Activated CD4-positive, alpha-beta T cell treated with anti-CD3 and anti-CD28 coated beads for 36 hours (primary cell): ENCODE results near the gene ATP6V0B. TPM values are rescaled to one million over a fixed set of nuclear protein-coding genes. Genes with fewer than 3 reads are reported as not detected.
A peak's percentile ranks its signal among the peaks of the same experiment; 100 is the strongest.

ENCODE experiments used
- ATAC-seq: fragments of 200-7000 bp; cut with Tn5 transposase; one replicate; pipeline ENCODE4 v1.10.0; 2021; ENCODE audit warnings: mild to moderate bottlenecking, moderate library complexity
- CTCF ChIA-PET: fragments of 350-600 bp; sonication (Branson Sonifier 250); formaldehyde crosslinking; loops from one replicate; lab custom pipeline; 2021; ENCODE audit warnings: antibody characterized with exemption; lab: Charles Lee
- POLR2A ChIA-PET: fragments of 350-600 bp; sonication (Branson Sonifier 250); formaldehyde crosslinking; loops from one replicate; lab custom pipeline; 2021; ENCODE audit warnings: antibody characterized with exemption, inconsistent platforms; lab: Charles Lee
- DNase-seq: peaks from one replicate; pipeline ENCODE4 v3.0.0-alpha.2; 2020
- H3K27ac Mint-ChIP-seq: one replicate; pipeline ENCODE4 v1.8.0; 2021; ENCODE audit warnings: mixed read lengths
- H3K27me3 Mint-ChIP-seq: one replicate; pipeline ENCODE4 v1.8.0; 2021; ENCODE audit warnings: mixed read lengths
- H3K36me3 Mint-ChIP-seq: one replicate; pipeline ENCODE4 v1.8.0; 2021; ENCODE audit warnings: low read depth, mixed read lengths
- H3K4me1 Mint-ChIP-seq: one replicate; pipeline ENCODE4 v1.8.0; 2021; ENCODE audit warnings: mixed read lengths
- H3K4me3 Mint-ChIP-seq: one replicate; pipeline ENCODE4 v1.8.0; 2021; ENCODE audit warnings: mild to moderate bottlenecking, moderate library complexity, mixed read lengths
- H3K9me3 Mint-ChIP-seq: one replicate; pipeline ENCODE4 v1.8.0; 2021; ENCODE audit warnings: low read depth, mixed read lengths
- intact Hi-C, 2 experiments: fragments of 100-400 bp; cut with DNase I in 1 of 2; cut with micrococcal nuclease in 1 of 2; formaldehyde crosslinking; loops; one replicate each; pipeline versions ENCODE4 v1.14.2 to v1.15.1; 2022 to 2024; cut with DNase I, micrococcal nuclease
- total RNA-seq, 2 experiments: library from RNA; stranded (reverse); gene quantifications; one replicate each; pipeline ENCODE4 v1.2.3, GENCODE V29; 2021

Gene ATP6V0B
- total RNA-seq, 2 experiments from 2014 or later: 39.4 to 75.6 TPM

- no peak overlapping the region for H3K27ac Mint-ChIP-seq
- ChIA-PET POLR2A (no interaction called here), CTCF (interaction anchor here (0.7 kb wide), 1 partner anchor 1609 kb away, joined by 3 read pairs; no protein-coding TSS in a partner anchor)
- DNase-seq (no peak), ATAC-seq (no peak)
- no peak overlapping the region for H3K4me3 Mint-ChIP-seq
- H3K9me3 Mint-ChIP-seq: no peaks in the 10 kb centered on the region
- H3K36me3 Mint-ChIP-seq: peaks cover 18% of the 10 kb centered on the region
- H3K4me1 Mint-ChIP-seq: peaks cover 6% of the 10 kb centered on the region
- intact Hi-C loops: no loop called here
- H3K27me3 Mint-ChIP-seq: peaks cover 4% of the 10 kb centered on the region
Measured at GRCh38 chr1:43984855-43985254, 10.1 kb downstream of the ATP6V0B start.

GRCh38 chr1:43985984-43986595 lies 11.3 kb downstream of the ATP6V0B start:
- H3K4me1 Mint-ChIP-seq: peaks cover 3% of the 10 kb centered on the region
- no peak overlapping the region for H3K27ac Mint-ChIP-seq
- no peak for ATAC-seq
- no peaks in the 10 kb centered on the region for H3K9me3 Mint-ChIP-seq
- no peak overlapping the region for H3K4me3 Mint-ChIP-seq
- no peak for DNase-seq
- intact Hi-C loops: no loop called here
- ChIA-PET CTCF (no interaction called here), POLR2A (no interaction called here)
- H3K36me3 Mint-ChIP-seq: peaks cover 13% of the 10 kb centered on the region
- H3K27me3 Mint-ChIP-seq: no peaks in the 10 kb centered on the region

GRCh38 chr1:43986712-43987111 lies 12.0 kb downstream of the ATP6V0B start:
- Mint-ChIP-seq H3K27ac (no peak overlapping the region), H3K9me3 (no peaks in the 10 kb centered on the region), H3K4me3 (no peak overlapping the region), H3K36me3 (peaks cover 13% of the 10 kb centered on the region), H3K4me1 (peaks cover 3% of the 10 kb centered on the region), H3K27me3 (no peaks in the 10 kb centered on the region)
- ChIA-PET CTCF (interaction anchor here (0.6 kb wide), 1 partner anchor 336 kb away, joined by 3 read pairs; no protein-coding TSS in a partner anchor), POLR2A (no interaction called here)
- intact Hi-C loops: no loop called here
- ATAC-seq: no peak
- DNase-seq: no peak

GRCh38 chr1:43987159-43987902 lies 12.6 kb downstream of the ATP6V0B start:
- POLR2A ChIA-PET: no interaction called here
- CTCF ChIA-PET: interaction anchor here (0.6 kb wide), 1 partner anchor 337 kb away, joined by 3 read pairs; no protein-coding TSS in a partner anchor
- H3K4me1 Mint-ChIP-seq: peaks cover 8% of the 10 kb centered on the region
- H3K4me3 Mint-ChIP-seq: no peak overlapping the region
- DNase-seq (no peak), ATAC-seq (no peak)
- no peaks in the 10 kb centered on the region for H3K27me3 Mint-ChIP-seq
- no peaks in the 10 kb centered on the region for H3K9me3 Mint-ChIP-seq
- H3K36me3 Mint-ChIP-seq: peaks cover 13% of the 10 kb centered on the region
- no peak overlapping the region for H3K27ac Mint-ChIP-seq
- intact Hi-C loops: no loop called here

- no peaks in the 10 kb centered on the region for H3K27me3 Mint-ChIP-seq
- peaks cover 8% of the 10 kb centered on the region for H3K4me1 Mint-ChIP-seq
- H3K36me3 Mint-ChIP-seq: peaks cover 5% of the 10 kb centered on the region
- POLR2A ChIA-PET: no interaction called here
- ATAC-seq: no peak
- no peaks in the 10 kb centered on the region for H3K9me3 Mint-ChIP-seq
- H3K4me3 Mint-ChIP-seq: peak overlapping the region; percentile 79
- intact Hi-C loops: loop anchor here (1.0 to 5.0 kb wide), 6 partner anchors 16 to 365 kb away; partner anchors contain the start of genes ATP6V0B (in 2 of the 2), ERI3 (in 1 of the 2), IPO13 (in 1 of the 2) and ST3GAL3 (in 1 of the 2)
- CTCF ChIA-PET: interaction anchor here (0.6 kb wide), 1 partner anchor 36 kb away, joined by 3 read pairs; no protein-coding TSS in a partner anchor
- no peak overlapping the region for H3K27ac Mint-ChIP-seq
- DNase-seq: no peak
Measured at GRCh38 chr1:43990271-43991199, 15.8 kb downstream of the ATP6V0B start.

GRCh38 chr1:43991200-43991475 lies 16.4 kb downstream of the ATP6V0B start:
- DNase-seq (no peak), ATAC-seq (no peak)
- H3K9me3 Mint-ChIP-seq: no peaks in the 10 kb centered on the region
- ChIA-PET CTCF (interaction anchor here (0.6 kb wide), 1 partner anchor 35 kb away, joined by 3 read pairs; no protein-coding TSS in a partner anchor), POLR2A (no interaction called here)
- H3K4me1 Mint-ChIP-seq: peaks cover 8% of the 10 kb centered on the region
- no peaks in the 10 kb centered on the region for H3K36me3 Mint-ChIP-seq
- intact Hi-C loops: loop anchor here (1.0 to 5.0 kb wide), 6 partner anchors 16 to 364 kb away; partner anchors contain the start of genes ATP6V0B (in 2 of the 2), ERI3 (in 1 of the 2), IPO13 (in 1 of the 2) and ST3GAL3 (in 1 of the 2)
- no peaks in the 10 kb centered on the region for H3K27me3 Mint-ChIP-seq
- H3K27ac Mint-ChIP-seq: peak overlapping the region; percentile 65
- H3K4me3 Mint-ChIP-seq: peak overlapping the region; percentile 79

GRCh38 chr1:43991476-43992231 lies 16.9 kb downstream of the ATP6V0B start, which contains the start of gene CCDC24:
Gene CCDC24, plus strand, starts transcription at chr1:43991599. Its CDS starts 280 bp downstream, at chr1:43991879.
- CTCF ChIA-PET: interaction anchor here (0.6 to 2.8 kb wide), 5 partner anchors 14 to 57 kb away, joined by 3 to 21 read pairs (median 3); no protein-coding TSS in a partner anchor
- intact Hi-C loops: loop anchor here (1.0 to 5.0 kb wide), 6 partner anchors 17 to 364 kb away; partner anchors contain the start of genes ATP6V0B (in 2 of the 2), ERI3 (in 1 of the 2), IPO13 (in 1 of the 2) and ST3GAL3 (in 1 of the 2)
- Mint-ChIP-seq H3K27ac (peak within 1 kb of the TSS; percentile 65), H3K4me3 (peak within 1 kb of the TSS; percentile 79), H3K36me3 (no peaks in the 10 kb centered on the region), H3K9me3 (no peaks in the 10 kb centered on the region), H3K4me1 (peaks cover 8% of the 10 kb centered on the region), H3K27me3 (no peaks in the 10 kb centered on the region)
- ATAC-seq (peak; percentile 82), DNase-seq (peak; percentile 82)
- POLR2A ChIA-PET: interaction anchor here (0.5 to 1.3 kb wide), 3 partner anchors 16 to 210 kb away, joined by 3 to 8 read pairs (median 3); no protein-coding TSS in a partner anchor

- no peak overlapping the region for H3K27ac Mint-ChIP-seq
- H3K9me3 Mint-ChIP-seq: no peaks in the 10 kb centered on the region
- H3K27me3 Mint-ChIP-seq: no peaks in the 10 kb centered on the region
- peak overlapping the region; percentile 79 for H3K4me3 Mint-ChIP-seq
- intact Hi-C loops: loop anchor here in 1 of 2 experiments (5.0 kb wide), 1 partner anchor 285 kb away; the partner anchor contains the start of gene ST3GAL3
- no peaks in the 10 kb centered on the region for H3K36me3 Mint-ChIP-seq
- no peak for ATAC-seq
- ChIA-PET CTCF (interaction anchor here (0.6 to 2.8 kb wide), 6 partner anchors 13 to 803 kb away, joined by 3 to 21 read pairs (median 4); no protein-coding TSS in a partner anchor), POLR2A (interaction anchor here (0.5 to 1.3 kb wide), 4 partner anchors 17 to 859 kb away, joined by 3 to 6 read pairs (median 3); no protein-coding TSS in a partner anchor)
- DNase-seq: no peak
- H3K4me1 Mint-ChIP-seq: peaks cover 8% of the 10 kb centered on the region
Measured at GRCh38 chr1:43992232-43992995, 17.7 kb downstream of the ATP6V0B start.

GRCh38 chr1:43993206-43993914 lies 18.6 kb downstream of the ATP6V0B start:
- H3K4me1 Mint-ChIP-seq: peaks cover 8% of the 10 kb centered on the region
- ChIA-PET POLR2A (interaction anchor here (0.6 to 1.0 kb wide), 4 partner anchors 21 to 617 kb away, joined by 3 to 6 read pairs (median 4); no protein-coding TSS in a partner anchor), CTCF (interaction anchor here (0.9 to 2.8 kb wide), 4 partner anchors 12 to 58 kb away, joined by 3 to 21 read pairs (median 4); no protein-coding TSS in a partner anchor)
- H3K27ac Mint-ChIP-seq: no peak overlapping the region
- no peak for DNase-seq
- H3K9me3 Mint-ChIP-seq: no peaks in the 10 kb centered on the region
- no peak for ATAC-seq
- no peak overlapping the region for H3K4me3 Mint-ChIP-seq
- no peaks in the 10 kb centered on the region for H3K36me3 Mint-ChIP-seq
- intact Hi-C loops: loop anchor here in 1 of 2 experiments (5.0 kb wide), 1 partner anchor 286 kb away; the partner anchor contains the start of gene ST3GAL3
- no peaks in the 10 kb centered on the region for H3K27me3 Mint-ChIP-seq
